Astrocyte of the cerebellum (primary cell): Measurements from ENCODE around the gene HYI.

ENCODE experiments used
- DNase-seq: peaks from one replicate; pipeline ENCODE4 v3.0.0-alpha.2; 2011; ENCODE audit warnings: low read depth
- H3K4me3 ChIP-seq: 2 replicates; pipeline ENCODE4 v1.5.1; 2011; ENCODE audit warnings: mild to moderate bottlenecking, low read depth, low read length, moderate library complexity
- CTCF ChIP-seq: IDR thresholded peaks from 2 replicates; pipeline ENCODE4 v1.5.1; 2012; ENCODE audit warnings: low read length, low read depth, moderate library complexity, mild to moderate bottlenecking; ENCODE audit errors: missing control alignments
- in situ Hi-C: cut with HindIII; loops from 2 replicates; pipeline ENCODE4 v1.10.0; 2017; ENCODE audit warnings: low sequenced_read_pairs

HYI gene

GRCh38 chr1:43402089-43402865 is 51.5 kb downstream of the HYI start:
- no peak for DNase-seq
- in situ Hi-C loops, result no loop called here
- no peak for TF ChIP-seq CTCF
- H3K4me3 ChIP-seq, result no peak overlapping the region
